ENCODE measurements around the gene CLIC1. TPM values are rescaled to one million over a fixed set of nuclear protein-coding genes. Genes with fewer than 3 reads are reported as not detected.
A peak's percentile ranks its signal among the peaks of the same experiment; 100 is the strongest.

CLIC1 gene
- total and polyA plus RNA-seq, 2 donors from 2014 or later, result 456 to 489 TPM

DNA sequence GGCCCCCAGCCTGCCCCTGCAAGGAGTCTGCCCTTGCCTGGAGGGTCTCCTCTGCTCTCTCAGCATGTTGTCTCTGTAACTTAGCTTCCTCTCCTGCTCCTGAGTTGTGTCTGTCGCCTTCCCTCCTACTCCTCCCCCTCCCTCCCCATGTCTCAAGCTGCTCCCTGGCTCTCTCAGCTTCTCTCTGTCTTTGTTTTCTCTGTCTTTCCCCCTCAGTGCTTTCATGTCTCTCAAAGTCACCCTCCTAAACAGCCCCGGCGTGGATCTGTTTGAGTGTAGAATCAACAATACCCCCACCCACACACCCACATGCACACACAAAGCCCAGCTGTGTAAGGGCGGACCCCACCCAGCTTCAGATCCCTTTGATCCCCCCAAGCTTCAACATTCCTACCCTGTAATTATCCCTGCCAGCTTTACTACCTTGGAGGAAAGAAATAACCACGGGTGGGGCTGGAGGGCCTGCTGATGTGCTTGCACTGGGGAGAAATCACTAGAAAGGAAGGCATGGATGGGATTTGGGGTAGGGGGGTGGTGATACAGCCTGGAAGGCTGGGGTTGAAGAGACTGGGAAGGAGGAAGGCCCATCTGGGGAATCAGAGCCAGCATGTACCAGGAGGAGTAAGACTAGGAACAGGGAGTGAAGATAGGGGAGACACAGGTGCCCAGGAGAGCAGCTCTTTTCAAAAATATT is 22.2 kb downstream of the CLIC1 start:
- no peaks in the 10 kb centered on the region for H3K9me3 ChIP-seq (ENCODE audit: control insufficient read depth in 2 of 3, insufficient read depth in 1 of 3, low read length in 3 of 3)
- H3K9ac ChIP-seq (ENCODE audit: low read length in 3 of 3), result no peak overlapping the region
- H3K4me1 ChIP-seq (ENCODE audit: control insufficient read depth in 2 of 3, insufficient read depth in 2 of 3, low read depth in 1 of 3, low read length in 3 of 3), result no peaks in the 10 kb centered on the region
- TF ChIP-seq, protein P1, sequence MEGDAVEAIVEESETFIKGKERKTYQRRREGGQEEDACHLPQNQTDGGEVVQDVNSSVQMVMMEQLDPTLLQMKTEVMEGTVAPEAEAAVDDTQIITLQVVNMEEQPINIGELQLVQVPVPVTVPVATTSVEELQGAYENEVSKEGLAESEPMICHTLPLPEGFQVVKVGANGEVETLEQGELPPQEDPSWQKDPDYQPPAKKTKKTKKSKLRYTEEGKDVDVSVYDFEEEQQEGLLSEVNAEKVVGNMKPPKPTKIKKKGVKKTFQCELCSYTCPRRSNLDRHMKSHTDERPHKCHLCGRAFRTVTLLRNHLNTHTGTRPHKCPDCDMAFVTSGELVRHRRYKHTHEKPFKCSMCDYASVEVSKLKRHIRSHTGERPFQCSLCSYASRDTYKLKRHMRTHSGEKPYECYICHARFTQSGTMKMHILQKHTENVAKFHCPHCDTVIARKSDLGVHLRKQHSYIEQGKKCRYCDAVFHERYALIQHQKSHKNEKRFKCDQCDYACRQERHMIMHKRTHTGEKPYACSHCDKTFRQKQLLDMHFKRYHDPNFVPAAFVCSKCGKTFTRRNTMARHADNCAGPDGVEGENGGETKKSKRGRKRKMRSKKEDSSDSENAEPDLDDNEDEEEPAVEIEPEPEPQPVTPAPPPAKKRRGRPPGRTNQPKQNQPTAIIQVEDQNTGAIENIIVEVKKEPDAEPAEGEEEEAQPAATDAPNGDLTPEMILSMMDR (IDR thresholded peaks at IDR 0.05; ENCODE audit: borderline replicate concordance, extremely low read depth, insufficient read depth), result no peak
- DNase-seq (peak in 3 of 5 donors; percentile 67 to 80 (median 77)), FAIRE-seq (no peak)
- intact Hi-C loops (cut with DNase I), result no loop called here
- no peaks in the 10 kb centered on the region for H3K27me3 ChIP-seq (ENCODE audit: control insufficient read depth, insufficient read depth, low read length)
- H3K36me3 ChIP-seq (ENCODE audit: control insufficient read depth in 2 of 3, insufficient read depth in 3 of 3, low read length in 3 of 3), result no peaks in the 10 kb centered on the region
- H3K27ac ChIP-seq (ENCODE audit: low read depth in 2 of 2, low read length in 2 of 2), result no peak overlapping the region
- H3K4me3 ChIP-seq (ENCODE audit: low read length in 3 of 3), result no peak overlapping the region

- H3K36me3 ChIP-seq (ENCODE audit: control insufficient read depth in 2 of 3, insufficient read depth in 3 of 3, low read length in 3 of 3), result no peaks in the 10 kb centered on the region
- intact Hi-C loops (cut with DNase I), result no loop called here
- no peak for FAIRE-seq
- H3K4me3 ChIP-seq (ENCODE audit: low read length in 3 of 3), result no peak overlapping the region
- TF ChIP-seq, protein P1 (IDR thresholded peaks at IDR 0.05; ENCODE audit: borderline replicate concordance, extremely low read depth, insufficient read depth), result no peak
- no peaks in the 10 kb centered on the region for H3K9me3 ChIP-seq (ENCODE audit: control insufficient read depth in 2 of 3, insufficient read depth in 1 of 3, low read length in 3 of 3)
- H3K4me1 ChIP-seq (ENCODE audit: control insufficient read depth in 2 of 3, insufficient read depth in 2 of 3, low read depth in 1 of 3, low read length in 3 of 3), result no peaks in the 10 kb centered on the region
- no peak overlapping the region for H3K27ac ChIP-seq (ENCODE audit: low read depth in 2 of 2, low read length in 2 of 2)
- no peak for DNase-seq
- H3K27me3 ChIP-seq (ENCODE audit: control insufficient read depth, insufficient read depth, low read length), result no peaks in the 10 kb centered on the region
- no peak overlapping the region for H3K9ac ChIP-seq (ENCODE audit: low read length in 3 of 3)
Measured at GRCh38 chr6:31713465-31713864, 22.9 kb downstream of the CLIC1 start.

GRCh38 chr6:31712296-31712695 is 24.0 kb downstream of the CLIC1 start:
- H3K36me3 ChIP-seq (ENCODE audit: control insufficient read depth in 2 of 3, insufficient read depth in 3 of 3, low read length in 3 of 3), result no peaks in the 10 kb centered on the region
- H3K4me3 ChIP-seq (ENCODE audit: low read length in 3 of 3), result no peak overlapping the region
- intact Hi-C loops (cut with DNase I), result no loop called here
- H3K27me3 ChIP-seq (ENCODE audit: control insufficient read depth, insufficient read depth, low read length), result no peaks in the 10 kb centered on the region
- FAIRE-seq (no peak), DNase-seq (no peak)
- TF ChIP-seq, protein P1 (IDR thresholded peaks at IDR 0.05; ENCODE audit: borderline replicate concordance, extremely low read depth, insufficient read depth), result peak; percentile 13
- no peaks in the 10 kb centered on the region for H3K9me3 ChIP-seq (ENCODE audit: control insufficient read depth in 2 of 3, insufficient read depth in 1 of 3, low read length in 3 of 3)
- no peak overlapping the region for H3K9ac ChIP-seq (ENCODE audit: low read length in 3 of 3)
- no peaks in the 10 kb centered on the region for H3K4me1 ChIP-seq (ENCODE audit: control insufficient read depth in 2 of 3, insufficient read depth in 2 of 3, low read depth in 1 of 3, low read length in 3 of 3)
- H3K27ac ChIP-seq (ENCODE audit: low read depth in 2 of 2, low read length in 2 of 2), result no peak overlapping the region
